MM.1S (cell line): ENCODE measurements around the gene CHMP6.

Experiments
- DNase-seq: peaks from one replicate; pipeline ENCODE4 v3.0.0-alpha.2; 2015
- H2AFZ ChIP-seq: fragments of 300-600 bp; sonication (generic); 2 replicates; pipeline ENCODE4 v1.6.0; 2016; ENCODE audit warnings: antibody characterized with exemption, low read length
- H3F3A ChIP-seq: fragments of 300-600 bp; sonication (generic); 2 replicates; pipeline ENCODE4 v1.6.1; 2016; ENCODE audit warnings: mild to moderate bottlenecking, antibody characterized with exemption, low read length, moderate library complexity, mixed read lengths; ENCODE audit not compliant: insufficient read depth
- H3K27ac ChIP-seq: fragments of 300-600 bp; sonication (generic); 2 replicates; pipeline ENCODE4 v1.5.1; 2016; ENCODE audit warnings: mild to moderate bottlenecking, low read length
- H3K27me3 ChIP-seq: fragments of 300-600 bp; sonication (generic); replicated peaks from 2 replicates; pipeline ENCODE4 v1.6.0; 2016; ENCODE audit warnings: low read length; ENCODE audit not compliant: insufficient read depth
- H3K36me3 ChIP-seq: fragments of 300-600 bp; sonication (generic); replicated peaks from 2 replicates; pipeline ENCODE4 v1.6.1; 2016; ENCODE audit warnings: mild to moderate bottlenecking, low read length, mixed read lengths; ENCODE audit not compliant: insufficient read depth
- H3K4me1 ChIP-seq: fragments of 300-600 bp; sonication (generic); 2 replicates; pipeline ENCODE4 v1.6.1; 2016; ENCODE audit warnings: low read length, mixed read lengths
- H3K4me2 ChIP-seq: fragments of 300-600 bp; sonication (generic); 2 replicates; pipeline ENCODE4 v1.6.0; 2016; ENCODE audit warnings: low read depth, low read length
- H3K4me3 ChIP-seq: fragments of 300-600 bp; sonication (generic); 2 replicates; pipeline ENCODE4 v1.5.1; 2016; ENCODE audit warnings: low read length, mixed read lengths
- H3K79me2 ChIP-seq: fragments of 300-600 bp; sonication (generic); 2 replicates; pipeline ENCODE4 v1.6.1; 2016; ENCODE audit warnings: mixed run types, low read length, mixed read lengths
- H3K9ac ChIP-seq: fragments of 300-600 bp; sonication (generic); 2 replicates; pipeline ENCODE4 v1.6.1; 2016; ENCODE audit warnings: low read length, mixed read lengths
- H3K9me2 ChIP-seq: fragments of 300-600 bp; sonication (generic); replicated peaks from 2 replicates; pipeline ENCODE4 v1.6.1; 2016; ENCODE audit warnings: mild to moderate bottlenecking, low read length, mixed read lengths; ENCODE audit not compliant: insufficient read depth
- H3K9me3 ChIP-seq: fragments of 300-600 bp; sonication (generic); replicated peaks from 2 replicates; pipeline ENCODE4 v1.6.1; 2016; ENCODE audit warnings: mild to moderate bottlenecking, low read length, mixed read lengths; ENCODE audit not compliant: insufficient read depth
- H4K20me1 ChIP-seq: fragments of 300-600 bp; sonication (generic); 2 replicates; pipeline ENCODE4 v1.6.1; 2016; ENCODE audit warnings: mild to moderate bottlenecking, low read length, moderate library complexity, mixed read lengths; ENCODE audit not compliant: insufficient read depth
- CTCF ChIP-seq: fragments of 300-600 bp; sonication (generic); IDR thresholded peaks from 2 replicates; pipeline ENCODE4 v1.5.1; 2016; ENCODE audit warnings: antibody characterized with exemption, low read length, mixed read lengths
- EZH2 ChIP-seq: fragments of 300-600 bp; sonication (generic); optimal IDR thresholded peaks from 2 replicates; pipeline ENCODE3; 2017; ENCODE audit warnings: low read depth, mild to moderate bottlenecking, antibody characterized with exemption, low read length, mixed read lengths
- EZH2phosphoT487 ChIP-seq: fragments of 300-600 bp; sonication (generic); IDR thresholded peaks from 2 replicates; pipeline ENCODE4 v1.6.1; 2018; ENCODE audit warnings: antibody characterized with exemption, low read length

Gene CHMP6

DNA sequence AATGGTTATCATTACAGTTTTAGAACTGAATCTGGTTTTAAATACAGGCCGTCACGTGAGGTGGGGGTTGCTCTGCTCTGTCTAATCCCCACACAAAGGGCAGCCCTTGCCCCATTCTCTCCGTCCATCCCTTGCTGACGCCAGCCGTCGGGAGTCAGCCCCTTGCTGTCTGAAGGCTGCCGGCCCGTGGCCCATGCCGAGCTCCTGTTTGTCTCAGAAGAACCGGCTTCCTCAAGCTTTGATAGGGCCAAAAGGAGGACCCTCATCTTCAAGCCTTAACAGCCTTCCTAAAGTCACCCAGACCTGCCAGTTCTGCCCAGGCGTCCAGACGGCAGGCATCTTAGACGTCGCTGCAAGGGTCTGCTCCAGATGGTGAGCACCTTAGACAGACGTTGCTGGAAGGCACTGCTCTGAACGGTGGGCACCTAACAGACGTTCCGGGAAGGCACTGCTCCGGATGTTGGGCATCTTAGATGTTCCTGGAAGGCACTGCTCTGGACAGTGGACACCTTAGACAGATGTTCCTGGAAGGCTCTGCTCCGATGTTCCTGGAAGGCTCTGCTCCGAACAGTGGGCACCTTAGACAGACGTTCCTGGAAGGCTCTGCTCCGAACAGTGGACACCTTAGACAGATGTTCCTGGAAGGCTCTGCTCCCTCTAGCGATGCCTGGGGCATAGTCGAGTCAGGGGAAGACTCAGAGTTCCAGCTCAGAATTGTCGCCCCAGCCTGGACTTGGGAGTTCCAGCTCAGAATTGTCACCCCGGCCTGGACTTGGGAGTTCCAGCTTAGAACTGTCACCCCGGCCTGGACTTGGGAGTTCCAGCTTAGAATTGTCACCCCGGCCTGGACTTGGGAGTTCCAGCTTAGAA, 35.1 kb upstream of the CHMP6 start:
- no peak overlapping the region for H3K4me3 ChIP-seq
- TF ChIP-seq CTCF (no peak), EZH2 (no peak), EZH2phosphoT487 (no peak)
- H3K4me2 ChIP-seq, result no peak overlapping the region
- no peak overlapping the region for H2AFZ ChIP-seq
- H3K27me3 ChIP-seq, result no peaks in the 10 kb centered on the region
- no peak overlapping the region for H3K27ac ChIP-seq
- H3F3A ChIP-seq, result no peaks in the 10 kb centered on the region
- H3K9ac ChIP-seq, result no peak overlapping the region
- no peaks in the 10 kb centered on the region for H3K36me3 ChIP-seq
- H3K9me2 ChIP-seq, result no peaks in the 10 kb centered on the region
- H3K4me1 ChIP-seq, result no peaks in the 10 kb centered on the region
- H4K20me1 ChIP-seq, result no peaks in the 10 kb centered on the region
- H3K79me2 ChIP-seq, result no peaks in the 10 kb centered on the region
- no peak for DNase-seq
- H3K9me3 ChIP-seq, result no peaks in the 10 kb centered on the region

GRCh38 chr17:80957461-80957941, 34.1 kb upstream of the CHMP6 start:
- no peaks in the 10 kb centered on the region for H4K20me1 ChIP-seq
- no peak overlapping the region for H3K4me3 ChIP-seq
- H3F3A ChIP-seq, result no peaks in the 10 kb centered on the region
- TF ChIP-seq EZH2phosphoT487 (no peak), CTCF (no peak), EZH2 (no peak)
- no peak overlapping the region for H3K27ac ChIP-seq
- no peaks in the 10 kb centered on the region for H3K36me3 ChIP-seq
- no peak for DNase-seq
- no peaks in the 10 kb centered on the region for H3K9me3 ChIP-seq
- no peak overlapping the region for H3K4me2 ChIP-seq
- no peak overlapping the region for H3K9ac ChIP-seq
- H3K9me2 ChIP-seq, result no peaks in the 10 kb centered on the region
- H3K4me1 ChIP-seq, result no peaks in the 10 kb centered on the region
- no peaks in the 10 kb centered on the region for H3K27me3 ChIP-seq
- H3K79me2 ChIP-seq, result no peaks in the 10 kb centered on the region
- H2AFZ ChIP-seq, result no peak overlapping the region

- H3F3A ChIP-seq, result no peaks in the 10 kb centered on the region
- H3K4me3 ChIP-seq, result no peak overlapping the region
- TF ChIP-seq EZH2, result no peak
- TF ChIP-seq CTCF, result no peak
- no peak for TF ChIP-seq EZH2phosphoT487
- H3K9me3 ChIP-seq, result no peaks in the 10 kb centered on the region
- H3K9ac ChIP-seq, result no peak overlapping the region
- H3K27me3 ChIP-seq, result no peaks in the 10 kb centered on the region
- no peaks in the 10 kb centered on the region for H3K9me2 ChIP-seq
- H3K79me2 ChIP-seq, result no peaks in the 10 kb centered on the region
- DNase-seq, result no peak
- no peaks in the 10 kb centered on the region for H4K20me1 ChIP-seq
- no peaks in the 10 kb centered on the region for H3K36me3 ChIP-seq
- no peaks in the 10 kb centered on the region for H3K4me1 ChIP-seq
- H3K4me2 ChIP-seq, result no peak overlapping the region
- no peak overlapping the region for H3K27ac ChIP-seq
- no peak overlapping the region for H2AFZ ChIP-seq
Measured at GRCh38 chr17:80959330-80960036, 32.2 kb upstream of the CHMP6 start.
